Measurements from ENCODE around the gene PWWP2B.

Gene PWWP2B

GRCh38 chr10:132363376-132363775 lies 33.6 kb upstream of the PWWP2B start:
- H4K20me1 ChIP-seq (ENCODE audit: insufficient read depth, low read length, poor library complexity, severe bottlenecking), result no peaks in the 10 kb centered on the region
- H3K4me3 ChIP-seq (ENCODE audit: low read length, poor library complexity, severe bottlenecking), result no peak overlapping the region
- no peak for TF ChIP-seq CTCF (conservative IDR thresholded peaks at IDR 0.05; ENCODE audit: low read length)
- TF ChIP-seq EZH2phosphoT487 (IDR thresholded peaks at IDR 0.05; ENCODE audit: borderline replicate concordance), result no peak
- H3K36me3 ChIP-seq (ENCODE audit: insufficient read depth, low read length), result no peaks in the 10 kb centered on the region
- no peak overlapping the region for H2AFZ ChIP-seq (ENCODE audit: low read length)
- no peaks in the 10 kb centered on the region for H3K4me1 ChIP-seq (ENCODE audit: insufficient read depth, low read length, poor library complexity, severe bottlenecking)
- H3K9me2 ChIP-seq (replicated peaks; ENCODE audit: low read depth, low read length), result no peaks in the 10 kb centered on the region
- H3K79me2 ChIP-seq (ENCODE audit: insufficient read depth, low read length), result no peaks in the 10 kb centered on the region
- H3K4me2 ChIP-seq (ENCODE audit: low read depth, low read length, poor library complexity, severe bottlenecking), result no peak overlapping the region
- no peak overlapping the region for H3K9ac ChIP-seq (ENCODE audit: low read depth, low read length, poor library complexity, severe bottlenecking)
- no peaks in the 10 kb centered on the region for H3K9me3 ChIP-seq (ENCODE audit: insufficient read depth, low read depth, low read length)
- no peaks in the 10 kb centered on the region for H3F3A ChIP-seq (ENCODE audit: low read depth)
- H3K27me3 ChIP-seq (ENCODE audit: insufficient read depth, low read length, poor library complexity, severe bottlenecking), result no peaks in the 10 kb centered on the region

- TF ChIP-seq EZH2phosphoT487 (IDR thresholded peaks at IDR 0.05; ENCODE audit: borderline replicate concordance) (no peak), CTCF (conservative IDR thresholded peaks at IDR 0.05; ENCODE audit: low read length) (no peak)
- H3K4me1 ChIP-seq (ENCODE audit: insufficient read depth, low read length, poor library complexity, severe bottlenecking), result no peaks in the 10 kb centered on the region
- no peak overlapping the region for H2AFZ ChIP-seq (ENCODE audit: low read length)
- no peaks in the 10 kb centered on the region for H3K9me3 ChIP-seq (ENCODE audit: insufficient read depth, low read depth, low read length)
- no peaks in the 10 kb centered on the region for H3K27me3 ChIP-seq (ENCODE audit: insufficient read depth, low read length, poor library complexity, severe bottlenecking)
- no peaks in the 10 kb centered on the region for H3F3A ChIP-seq (ENCODE audit: low read depth)
- no peak overlapping the region for H3K4me3 ChIP-seq (ENCODE audit: low read length, poor library complexity, severe bottlenecking)
- no peaks in the 10 kb centered on the region for H3K79me2 ChIP-seq (ENCODE audit: insufficient read depth, low read length)
- H3K9me2 ChIP-seq (replicated peaks; ENCODE audit: low read depth, low read length), result no peaks in the 10 kb centered on the region
- no peaks in the 10 kb centered on the region for H4K20me1 ChIP-seq (ENCODE audit: insufficient read depth, low read length, poor library complexity, severe bottlenecking)
- H3K4me2 ChIP-seq (ENCODE audit: low read depth, low read length, poor library complexity, severe bottlenecking), result no peak overlapping the region
- H3K36me3 ChIP-seq (ENCODE audit: insufficient read depth, low read length), result no peaks in the 10 kb centered on the region
- no peak overlapping the region for H3K9ac ChIP-seq (ENCODE audit: low read depth, low read length, poor library complexity, severe bottlenecking)
Measured at GRCh38 chr10:132363921-132364593, 32.9 kb upstream of the PWWP2B start.

GRCh38 chr10:132364594-132364970 lies 32.4 kb upstream of the PWWP2B start:
- H3K4me3 ChIP-seq (ENCODE audit: low read length, poor library complexity, severe bottlenecking), result no peak overlapping the region
- H3K4me1 ChIP-seq (ENCODE audit: insufficient read depth, low read length, poor library complexity, severe bottlenecking), result no peaks in the 10 kb centered on the region
- no peaks in the 10 kb centered on the region for H3F3A ChIP-seq (ENCODE audit: low read depth)
- no peaks in the 10 kb centered on the region for H3K9me3 ChIP-seq (ENCODE audit: insufficient read depth, low read depth, low read length)
- H3K4me2 ChIP-seq (ENCODE audit: low read depth, low read length, poor library complexity, severe bottlenecking), result no peak overlapping the region
- no peaks in the 10 kb centered on the region for H3K27me3 ChIP-seq (ENCODE audit: insufficient read depth, low read length, poor library complexity, severe bottlenecking)
- H3K9me2 ChIP-seq (replicated peaks; ENCODE audit: low read depth, low read length), result no peaks in the 10 kb centered on the region
- no peak for TF ChIP-seq CTCF (conservative IDR thresholded peaks at IDR 0.05; ENCODE audit: low read length)
- no peak for TF ChIP-seq EZH2phosphoT487 (IDR thresholded peaks at IDR 0.05; ENCODE audit: borderline replicate concordance)
- no peak overlapping the region for H3K9ac ChIP-seq (ENCODE audit: low read depth, low read length, poor library complexity, severe bottlenecking)
- H3K36me3 ChIP-seq (ENCODE audit: insufficient read depth, low read length), result no peaks in the 10 kb centered on the region
- no peaks in the 10 kb centered on the region for H4K20me1 ChIP-seq (ENCODE audit: insufficient read depth, low read length, poor library complexity, severe bottlenecking)
- H2AFZ ChIP-seq (ENCODE audit: low read length), result no peak overlapping the region
- H3K79me2 ChIP-seq (ENCODE audit: insufficient read depth, low read length), result no peaks in the 10 kb centered on the region

Data from Loucy (cell line).